ENCODE results near the gene LRP1B. TPM values are rescaled to one million over a fixed set of nuclear protein-coding genes. Genes with fewer than 3 reads are reported as not detected.

The LRP1B gene
- total RNA-seq, 1 donor from 2014 or later, result not detected

GRCh38 chr2:140185076-140185475 is 1945.7 kb downstream of the LRP1B start:
- H3K4me1 Mint-ChIP-seq, result no peaks in the 10 kb centered on the region
- no peaks in the 10 kb centered on the region for H3K9me3 Mint-ChIP-seq
- H3K4me3 Mint-ChIP-seq, result no peak overlapping the region
- POLR2A ChIA-PET, result no interaction called here
- intact Hi-C loops (cut with micrococcal nuclease), result no loop called here
- DNase-seq (no peak), ATAC-seq (ENCODE audit: low read depth) (no peak)
- no peak for TF ChIP-seq CTCF (IDR thresholded peaks at IDR 0.05)
- CTCF ChIA-PET, result no interaction called here
- no peaks in the 10 kb centered on the region for H3K36me3 Mint-ChIP-seq (ENCODE audit: low read depth)
- H3K27me3 Mint-ChIP-seq, result no peaks in the 10 kb centered on the region
- no peak overlapping the region for H3K27ac Mint-ChIP-seq

DNA sequence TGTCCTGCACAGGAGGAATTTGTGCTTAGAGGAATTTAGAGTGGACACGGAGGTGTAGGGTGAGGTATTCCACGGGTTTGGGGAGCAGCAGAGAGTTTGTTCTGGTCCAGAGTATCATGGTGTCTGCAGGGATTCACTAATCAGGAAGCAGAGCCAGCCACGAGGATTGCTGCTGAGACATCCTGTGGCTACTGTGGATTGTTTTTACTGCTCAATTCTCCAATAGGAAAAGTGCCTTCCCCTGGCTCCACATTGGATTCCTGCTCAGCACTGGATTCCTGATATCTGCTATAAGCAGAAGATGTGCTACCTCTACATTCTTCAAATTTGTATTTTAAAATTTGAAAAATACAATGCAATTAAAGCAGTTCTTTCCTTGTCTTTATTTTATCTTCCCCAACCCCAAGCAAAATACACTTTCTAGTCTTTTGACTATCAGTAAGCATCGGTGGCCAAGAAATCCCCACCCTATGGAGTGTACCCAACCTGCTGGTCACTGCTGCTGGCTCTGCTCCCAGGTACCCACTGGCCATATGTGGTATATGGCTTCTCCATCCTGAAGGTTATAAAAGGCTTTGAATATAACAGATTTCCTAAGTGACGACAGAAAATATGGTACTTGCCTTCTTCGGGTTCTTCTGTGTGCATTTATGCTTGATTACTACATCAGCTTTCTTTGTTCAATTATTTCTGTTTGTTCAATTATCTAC is 1947.6 kb downstream of the LRP1B start:
- Mint-ChIP-seq H3K27me3 (no peaks in the 10 kb centered on the region), H3K4me3 (no peak overlapping the region), H3K36me3 (ENCODE audit: low read depth) (no peaks in the 10 kb centered on the region), H3K4me1 (no peaks in the 10 kb centered on the region), H3K27ac (no peak overlapping the region), H3K9me3 (no peaks in the 10 kb centered on the region)
- no peak for DNase-seq
- CTCF ChIA-PET, result no interaction called here
- no peak for ATAC-seq (ENCODE audit: low read depth)
- intact Hi-C loops (cut with micrococcal nuclease), result no loop called here
- POLR2A ChIA-PET, result no interaction called here
- TF ChIP-seq CTCF (IDR thresholded peaks at IDR 0.05), result no peak

Measured in activated B cell treated with CpG ODN at 0.5 μM for 24 hours (primary cell).